22Rv1 (cell line): ENCODE data around the gene NFATC4.

ENCODE experiments used
- ZFX ChIP-seq: fragments of 450-650 bp; IDR thresholded peaks from 2 replicates; pipeline ENCODE4 v1.6.1; 2017; ENCODE audit warnings: antibody characterized with exemption, borderline replicate concordance
- TF ChIP-seq, protein P1 (sequence below): fragments of 450-650 bp; IDR thresholded peaks from 2 replicates; pipeline ENCODE4 v1.5.1; 2017; ENCODE audit warnings: mild to moderate bottlenecking

DNA sequence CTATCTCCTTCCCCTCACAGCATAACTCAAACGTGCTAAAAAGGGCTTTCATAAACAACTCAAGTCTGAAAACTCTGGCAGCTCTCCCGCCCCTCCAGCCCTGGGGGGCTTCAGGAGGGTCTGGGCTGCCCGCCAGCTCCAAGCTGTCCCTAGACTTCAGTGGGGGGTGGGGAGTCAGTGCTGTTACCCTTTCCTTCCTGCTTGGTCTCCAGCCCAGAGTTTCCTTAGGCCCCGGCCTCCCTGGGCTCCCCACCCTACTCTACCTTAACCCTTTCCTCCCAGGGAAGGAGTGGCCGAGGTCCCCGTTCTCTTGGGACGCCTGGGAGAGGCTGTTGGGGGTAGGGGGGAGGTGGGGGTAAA, 30.3 kb downstream of the NFATC4 start:
- TF ChIP-seq, protein P1, sequence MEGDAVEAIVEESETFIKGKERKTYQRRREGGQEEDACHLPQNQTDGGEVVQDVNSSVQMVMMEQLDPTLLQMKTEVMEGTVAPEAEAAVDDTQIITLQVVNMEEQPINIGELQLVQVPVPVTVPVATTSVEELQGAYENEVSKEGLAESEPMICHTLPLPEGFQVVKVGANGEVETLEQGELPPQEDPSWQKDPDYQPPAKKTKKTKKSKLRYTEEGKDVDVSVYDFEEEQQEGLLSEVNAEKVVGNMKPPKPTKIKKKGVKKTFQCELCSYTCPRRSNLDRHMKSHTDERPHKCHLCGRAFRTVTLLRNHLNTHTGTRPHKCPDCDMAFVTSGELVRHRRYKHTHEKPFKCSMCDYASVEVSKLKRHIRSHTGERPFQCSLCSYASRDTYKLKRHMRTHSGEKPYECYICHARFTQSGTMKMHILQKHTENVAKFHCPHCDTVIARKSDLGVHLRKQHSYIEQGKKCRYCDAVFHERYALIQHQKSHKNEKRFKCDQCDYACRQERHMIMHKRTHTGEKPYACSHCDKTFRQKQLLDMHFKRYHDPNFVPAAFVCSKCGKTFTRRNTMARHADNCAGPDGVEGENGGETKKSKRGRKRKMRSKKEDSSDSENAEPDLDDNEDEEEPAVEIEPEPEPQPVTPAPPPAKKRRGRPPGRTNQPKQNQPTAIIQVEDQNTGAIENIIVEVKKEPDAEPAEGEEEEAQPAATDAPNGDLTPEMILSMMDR = no peak
- TF ChIP-seq ZFX = no peak
